ENCODE measurements around the gene PTK7. TPM values are rescaled to one million over a fixed set of nuclear protein-coding genes. Genes with fewer than 3 reads are reported as not detected.

PTK7 gene
- total RNA-seq, 1 experiment from 2014 or later, result 82.3 TPM

- DNase-seq (ENCODE audit: low spot score), result no peak
These were observed 10.0 kb downstream of the PTK7 start for GRCh38 chr6:43086022-43086658.

GRCh38 chr6:43088654-43089056, 12.5 kb downstream of the PTK7 start:
- DNase-seq (ENCODE audit: low spot score), result no peak

- DNase-seq (ENCODE audit: low spot score), result no peak
These were observed 13.4 kb downstream of the PTK7 start for GRCh38 chr6:43089467-43089866.

GRCh38 chr6:43089874-43090558, 13.9 kb downstream of the PTK7 start:
- no peak for DNase-seq (ENCODE audit: low spot score)

GRCh38 chr6:43090559-43090956, 14.4 kb downstream of the PTK7 start:
- no peak for DNase-seq (ENCODE audit: low spot score)

GRCh38 chr6:43091020-43091419, 14.9 kb downstream of the PTK7 start:
- no peak for DNase-seq (ENCODE audit: low spot score)

GRCh38 chr6:43091436-43091991, 15.4 kb downstream of the PTK7 start:
- DNase-seq (ENCODE audit: low spot score), result no peak

- no peak for DNase-seq (ENCODE audit: low spot score)
These were observed 16.5 kb downstream of the PTK7 start for GRCh38 chr6:43092635-43093034.

GRCh38 chr6:43093436-43094289, 17.5 kb downstream of the PTK7 start:
- DNase-seq (ENCODE audit: low spot score), result peak; percentile 78

GRCh38 chr6:43095939-43096338, 19.8 kb downstream of the PTK7 start:
- DNase-seq (ENCODE audit: low spot score), result no peak

- DNase-seq (ENCODE audit: low spot score), result peak; percentile 55
These were observed 20.5 kb downstream of the PTK7 start for GRCh38 chr6:43096451-43097097.

GRCh38 chr6:43097098-43097489, 21.0 kb downstream of the PTK7 start:
- DNase-seq (ENCODE audit: low spot score), result no peak

GRCh38 chr6:43097502-43097901, 21.4 kb downstream of the PTK7 start:
- no peak for DNase-seq (ENCODE audit: low spot score)

- DNase-seq (ENCODE audit: low spot score), result no peak
These were observed 25.4 kb downstream of the PTK7 start for GRCh38 chr6:43101497-43101896.

- DNase-seq (ENCODE audit: low spot score), result no peak
These were observed 27.3 kb downstream of the PTK7 start for GRCh38 chr6:43103253-43103876.

GRCh38 chr6:43105538-43106222, 29.6 kb downstream of the PTK7 start:
- no peak for DNase-seq (ENCODE audit: low spot score)

GRCh38 chr6:43107344-43108062, 31.4 kb downstream of the PTK7 start:
- DNase-seq (ENCODE audit: low spot score), result no peak

GRCh38 chr6:43113431-43114260, 37.5 kb downstream of the PTK7 start:
- DNase-seq (ENCODE audit: low spot score), result no peak

- no peak for DNase-seq (ENCODE audit: low spot score)
These were observed 39.3 kb downstream of the PTK7 start for GRCh38 chr6:43115365-43115764.
